Lung microvascular endothelial cell (primary cell): ENCODE results near the gene PSMD3. TPM values are rescaled to one million over a fixed set of nuclear protein-coding genes. Genes with fewer than 3 reads are reported as not detected.

Experiments used
- total RNA-seq: library from RNA; depleted of rRNA; stranded (reverse); fragments of >200 nt; gene quantifications from 2 replicates; pipeline ENCODE4 v1.2.1, GENCODE V29; 2014

The PSMD3 gene
- total RNA-seq, 1 donor from 2014 or later, result 66.5 TPM

Other genes starting within 250 kb of the PSMD3 start
- gene GRB7, start 242.9 kb upstream of the PSMD3 start, total RNA-seq, result under 0.01 and 0.22 TPM in 2 replicates
- not detected in 2 replicates for gene IKZF3, start 116.5 kb upstream of the PSMD3 start, total RNA-seq
- gene ZPBP2, start 112.6 kb upstream of the PSMD3 start, total RNA-seq, result not detected in 2 replicates
- 1.6 and 1.7 TPM in 2 replicates for gene GSDMB, start 62.2 kb upstream of the PSMD3 start, total RNA-seq
- 25.9 and 38.5 TPM in 2 replicates for gene ORMDL3, start 53.2 kb upstream of the PSMD3 start, total RNA-seq
- gene LRRC3C, start 53.1 kb upstream of the PSMD3 start, total RNA-seq, result not detected in 2 replicates
- gene GSDMA, start 17.8 kb upstream of the PSMD3 start, total RNA-seq, result not detected in 2 replicates
- gene CSF3, start 34.6 kb downstream of the PSMD3 start, total RNA-seq, result 0.44 TPM in 1 of 2 replicates, not detected in the other
- gene MED24, start 73.6 kb downstream of the PSMD3 start, total RNA-seq, result 29.2 and 30.3 TPM in 2 replicates
- 11.6 and 21.4 TPM in 2 replicates for gene THRA, start 82.2 kb downstream of the PSMD3 start, total RNA-seq
- gene NR1D1, start 119.8 kb downstream of the PSMD3 start, total RNA-seq, result 0.65 and 1.2 TPM in 2 replicates
- gene MSL1, start 141.2 kb downstream of the PSMD3 start, total RNA-seq, result 23.1 and 37.9 TPM in 2 replicates
- gene CASC3, start 159.7 kb downstream of the PSMD3 start, total RNA-seq, result 20.0 and 25.0 TPM in 2 replicates
- gene RAPGEFL1, start 196.7 kb downstream of the PSMD3 start, total RNA-seq, result 0.79 and 0.87 TPM in 2 replicates
- 4.8 and 6.2 TPM in 2 replicates for gene WIPF2, start 238.5 kb downstream of the PSMD3 start, total RNA-seq